AG09309 (cell line): Measurements from ENCODE around the gene CEP112.

ENCODE experiments used
- DNase-seq: peaks from one replicate; pipeline ENCODE4 v3.0.0-alpha.2; 2010; ENCODE audit warnings: low read depth
- H3K4me3 ChIP-seq: 2 replicates; pipeline ENCODE4 v1.5.1; 2011; ENCODE audit warnings: mild to moderate bottlenecking, low read depth, low read length, moderate library complexity; ENCODE audit not compliant: control insufficient read depth
- CTCF ChIP-seq: IDR thresholded peaks from 2 replicates; pipeline ENCODE4 v1.5.1; 2011; ENCODE audit warnings: mild to moderate bottlenecking, low read depth, low read length, inconsistent platforms; ENCODE audit not compliant: insufficient read depth, control insufficient read depth; ENCODE audit errors: missing control alignments

Gene CEP112

GRCh38 chr17:66063686-66064085 is 128.2 kb downstream of the CEP112 start:
- DNase-seq: no peak
- no peak for TF ChIP-seq CTCF
- no peak overlapping the region for H3K4me3 ChIP-seq

- no peak for TF ChIP-seq CTCF
- H3K4me3 ChIP-seq: no peak overlapping the region
- DNase-seq: no peak
Measured at GRCh38 chr17:66056148-66056547, 135.8 kb downstream of the CEP112 start.

GRCh38 chr17:66054242-66054641 is 137.7 kb downstream of the CEP112 start:
- H3K4me3 ChIP-seq: no peak overlapping the region
- no peak for DNase-seq
- no peak for TF ChIP-seq CTCF

- no peak for TF ChIP-seq CTCF
- no peak overlapping the region for H3K4me3 ChIP-seq
- DNase-seq: no peak
Measured at GRCh38 chr17:66044083-66044482, 147.8 kb downstream of the CEP112 start.

- H3K4me3 ChIP-seq: no peak overlapping the region
- TF ChIP-seq CTCF: no peak
- no peak for DNase-seq
Measured at GRCh38 chr17:66043419-66043818, 148.5 kb downstream of the CEP112 start.

GRCh38 chr17:66040402-66040801 is 151.5 kb downstream of the CEP112 start:
- no peak for DNase-seq
- H3K4me3 ChIP-seq: no peak overlapping the region
- peak; percentile 16 for TF ChIP-seq CTCF

GRCh38 chr17:66038125-66038524 is 153.8 kb downstream of the CEP112 start:
- H3K4me3 ChIP-seq: no peak overlapping the region
- DNase-seq: no peak
- no peak for TF ChIP-seq CTCF
